Heart left ventricle (tissue), 16 donors: ENCODE data around the gene CKB. TPM values are rescaled to one million over a fixed set of nuclear protein-coding genes. Genes with fewer than 3 reads are reported as not detected.

Experiments used
- ATAC-seq, 4 donors: fragments of 200-7000 bp; cut with Tn5 transposase; one replicate each; pipeline ENCODE4 v1.9.1; 2020 to 2022; ENCODE audit warnings: moderate library complexity in 4 of 4, mild to moderate bottlenecking in 3 of 4, moderate number of reproducible peaks in 1 of 4
- DNase-seq, 5 donors: peaks; one replicate each; pipeline ENCODE4 v3.0.0-alpha.2; 2020
- H3K27ac ChIP-seq, 12 donors: fragments of 200-600 bp; sonication (generic) in 4 of 12; one replicate each; pipeline versions ENCODE4 v1.5.0 to v1.8.0; 2016 to 2022; ENCODE audit warnings: mild to moderate bottlenecking in 2 of 12
- H3K27me3 ChIP-seq, 9 donors: fragments of 200-600 bp; sonication (generic) in 2 of 9; one replicate each; pipeline versions ENCODE4 v1.5.1 to v1.8.0; 2016 to 2022; ENCODE audit warnings: mild to moderate bottlenecking in 3 of 9
- H3K36me3 ChIP-seq, 9 donors: fragments of 200-600 bp; sonication (generic) in 2 of 9; one replicate each; pipeline versions ENCODE4 v1.5.0 to v1.8.0; 2018 to 2022; ENCODE audit warnings: mild to moderate bottlenecking in 2 of 9
- H3K4me1 ChIP-seq, 12 donors: fragments of 200-600 bp; sonication (generic) in 4 of 12; one replicate each; pipeline versions ENCODE4 v1.5.0 to v1.8.0; 2016 to 2022; ENCODE audit warnings: mild to moderate bottlenecking in 3 of 12
- H3K4me3 ChIP-seq, 12 donors: fragments of 200-600 bp; sonication (generic) in 4 of 12; one replicate each; pipeline versions ENCODE4 v1.5.0 to v1.8.0; 2017 to 2022; ENCODE audit warnings: mild to moderate bottlenecking in 9 of 12, moderate library complexity in 4 of 12
- H3K9me3 ChIP-seq, 12 donors: fragments of 200-600 bp; sonication (generic) in 4 of 12; one replicate each; pipeline versions ENCODE4 v1.5.0 to v1.8.0; 2016 to 2022; ENCODE audit warnings: mild to moderate bottlenecking in 1 of 12
- POLR2A ChIP-seq, 2 donors: fragments of 450-650 bp; IDR thresholded peaks; one replicate each; pipeline ENCODE4 v1.6.1; 2017; ENCODE audit warnings: antibody characterized with exemption in 2 of 2, mild to moderate bottlenecking in 2 of 2, moderate library complexity in 2 of 2
- WGBS, 4 donors: extraction: QIAGEN DNeasy Blood & Tissue Kit in 2 of 4; methylation state at CpG; one replicate each; pipeline versions ENCODE4 v1.1.5 to v1.1.7; 2013 to 2018; 5-methylcytosine and 5-hydroxymethylcytosine counted together
- intact Hi-C, 10 donors: fragments of 100-400 bp; cut with DNase I; formaldehyde crosslinking; loops; one replicate each; pipeline versions ENCODE4 v1.11.1 to v1.14.2; 2022
- polyA plus RNA-seq, 2 donors: library from polyadenylated mRNA; stranded (reverse); fragments of 200-250 nt; gene quantifications; one replicate each; pipeline ENCODE4 v1.2.3, GENCODE V29; 2013
- total RNA-seq, 9 donors: library from RNA; depleted of rRNA in 2 of 9; stranded (reverse); fragments of >200 nt in 2 of 9; fragmentation: NEBNext Ultra II Directional in 3 of 9; extraction: Animal tissue kit (Norgen Biotek cat#: 25700) in 3 of 9; gene quantifications; one replicate each; pipeline versions ENCODE4 v1.1.0 to v1.2.4, GENCODE V29; 2016 to 2023
- TF ChIP-seq, protein P1 (sequence below), 12 donors: fragments of 200-600 bp; sonication (generic) in 4 of 12; IDR thresholded peaks; one replicate each; pipeline versions ENCODE4 v1.5.0 to v1.8.0; 2018 to 2022; ENCODE audit warnings: antibody characterized with exemption in 12 of 12, mild to moderate bottlenecking in 5 of 12
- donor health status: ischemic (EF 13 %, LVEDD 7.1; RV severe dilation, severe dysfunction).
- donor health status: healthy with polysubstance abuse.
- donor health status: DM: no; HTN: yes; CAD: no.
- donor health status: DM: no; HTN: no; CAD: no.
- donor health status: ischemic (EF 25% LVEDD 6.9; RV normal size, moderate dysfunction).
- donor health status: ischemic (EF 25% LVEDD 5.7; RV mildly dilated, moderate dysfunction).
- donor health status: healthy.
- donor health status: DM: yes; HTN: yes; CAD: no.
- donor health status: ischemic (EF 35%, LVEDD 5.7; RV mildly dilated, moderate dysfunction).
- donor health status: nonischemic (EF 11% LVEDD 7.7; RV severe dilation, severe dysfunction).
- donor health status: DM: yes; HTN: yes; CAD: no.
- donor health status: PGD.
- donor health status: ischemic (EF 29% LVEDD 5.4; RV normal size, mild dysfunction).
- donor health status: nonischemic (EF 23%, LVEDD 6.1; RV moderate dilation, normal function).

The CKB gene
- total and polyA plus RNA-seq, 11 donors: 203 to 1,105 (median 529) TPM

DNA sequence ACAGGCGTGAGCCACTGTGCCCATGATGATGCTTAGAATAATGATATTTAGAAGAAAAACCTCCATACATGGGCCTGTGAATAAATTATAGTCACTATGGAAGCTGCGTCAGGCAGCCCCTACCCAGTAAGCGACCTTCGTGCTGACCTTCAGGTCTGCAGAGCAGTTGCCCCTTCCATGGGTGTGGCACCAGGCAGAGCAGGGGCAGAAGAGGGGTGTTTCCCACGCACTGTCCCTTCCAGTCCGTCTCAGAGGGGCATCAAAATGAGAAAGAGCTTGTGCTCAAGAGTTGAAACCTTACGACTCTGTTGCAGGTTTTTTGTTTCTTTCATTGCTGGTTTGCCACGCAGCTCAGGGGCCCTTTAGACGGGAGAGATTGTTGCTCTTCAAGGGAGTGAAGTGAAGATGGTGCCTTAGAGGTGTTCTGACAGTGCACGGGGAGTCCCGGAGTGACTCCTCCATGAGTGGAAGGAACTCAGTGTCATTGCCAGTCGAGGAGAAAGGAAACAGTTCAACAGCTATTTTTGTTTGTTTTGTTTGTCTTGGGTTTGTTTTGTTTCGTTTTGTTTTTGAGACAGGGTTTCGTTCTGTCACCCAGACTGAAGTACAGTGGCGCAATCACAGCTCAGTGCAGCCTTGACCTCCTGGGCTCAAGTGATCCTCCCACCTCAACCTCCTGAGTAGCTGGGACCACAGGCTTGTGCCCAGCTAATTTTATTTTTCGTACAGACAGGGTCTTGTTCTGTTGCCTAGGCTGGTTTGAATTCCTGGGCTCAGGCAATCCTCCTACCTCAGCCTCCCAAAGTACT is 13.9 kb downstream of the CKB start:
- no peaks in the 10 kb centered on the region for H3K9me3 ChIP-seq
- ATAC-seq (no peak), DNase-seq (no peak)
- H3K4me3 ChIP-seq: no peak overlapping the region
- no peaks in the 10 kb centered on the region for H3K27me3 ChIP-seq
- peaks cover 0 to 21% (median 9%) of the 10 kb centered on the region in 12 donors for H3K4me1 ChIP-seq
- intact Hi-C loops: no loop called here
- TF ChIP-seq, protein P1, sequence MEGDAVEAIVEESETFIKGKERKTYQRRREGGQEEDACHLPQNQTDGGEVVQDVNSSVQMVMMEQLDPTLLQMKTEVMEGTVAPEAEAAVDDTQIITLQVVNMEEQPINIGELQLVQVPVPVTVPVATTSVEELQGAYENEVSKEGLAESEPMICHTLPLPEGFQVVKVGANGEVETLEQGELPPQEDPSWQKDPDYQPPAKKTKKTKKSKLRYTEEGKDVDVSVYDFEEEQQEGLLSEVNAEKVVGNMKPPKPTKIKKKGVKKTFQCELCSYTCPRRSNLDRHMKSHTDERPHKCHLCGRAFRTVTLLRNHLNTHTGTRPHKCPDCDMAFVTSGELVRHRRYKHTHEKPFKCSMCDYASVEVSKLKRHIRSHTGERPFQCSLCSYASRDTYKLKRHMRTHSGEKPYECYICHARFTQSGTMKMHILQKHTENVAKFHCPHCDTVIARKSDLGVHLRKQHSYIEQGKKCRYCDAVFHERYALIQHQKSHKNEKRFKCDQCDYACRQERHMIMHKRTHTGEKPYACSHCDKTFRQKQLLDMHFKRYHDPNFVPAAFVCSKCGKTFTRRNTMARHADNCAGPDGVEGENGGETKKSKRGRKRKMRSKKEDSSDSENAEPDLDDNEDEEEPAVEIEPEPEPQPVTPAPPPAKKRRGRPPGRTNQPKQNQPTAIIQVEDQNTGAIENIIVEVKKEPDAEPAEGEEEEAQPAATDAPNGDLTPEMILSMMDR (IDR thresholded peaks at IDR 0.05): no peak
- TF ChIP-seq POLR2A (IDR thresholded peaks at IDR 0.05): no peak
- 81 to 87% (median 86%) methylated on average over 16 of the region's 16 CpGs for WGBS, 4 donors
- peaks cover 0 to 78% (median 62%) of the 10 kb centered on the region in 9 donors for H3K36me3 ChIP-seq
- H3K27ac ChIP-seq: no peak overlapping the region

DNA sequence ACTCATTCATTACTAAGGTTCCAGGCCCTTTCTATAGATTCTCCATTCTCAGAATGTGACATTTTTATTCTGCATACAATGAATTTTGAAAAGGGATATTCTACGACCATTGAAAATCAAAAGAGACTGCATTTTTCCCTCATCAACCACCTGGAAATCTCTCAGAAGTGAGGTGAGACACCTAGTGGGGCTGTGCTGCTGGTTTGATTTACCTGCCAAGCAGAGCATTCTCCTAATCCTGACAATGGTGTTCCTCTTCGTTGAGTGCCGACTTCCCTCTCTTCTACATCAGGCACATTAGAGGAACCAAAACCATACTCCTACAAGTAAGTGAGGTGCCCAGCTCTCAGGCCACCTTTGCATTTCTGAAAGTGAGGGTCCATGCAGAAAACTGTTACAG is 14.9 kb downstream of the CKB start:
- Histone ChIP-seq H3K9me3 (no peaks in the 10 kb centered on the region), H3K27me3 (no peaks in the 10 kb centered on the region), H3K27ac (no peak overlapping the region), H3K4me3 (no peak overlapping the region), H3K4me1 (peaks cover 0 to 12% (median 4%) of the 10 kb centered on the region in 12 donors), H3K36me3 (peaks cover 2 to 84% (median 72%) of the 10 kb centered on the region in 9 donors)
- 79 to 86% (median 82%) methylated on average over 3 of the region's 3 CpGs for WGBS, 4 donors
- TF ChIP-seq, protein P1 (IDR thresholded peaks at IDR 0.05): no peak
- TF ChIP-seq POLR2A (IDR thresholded peaks at IDR 0.05): no peak
- DNase-seq (no peak), ATAC-seq (no peak)
- intact Hi-C loops: no loop called here

DNA sequence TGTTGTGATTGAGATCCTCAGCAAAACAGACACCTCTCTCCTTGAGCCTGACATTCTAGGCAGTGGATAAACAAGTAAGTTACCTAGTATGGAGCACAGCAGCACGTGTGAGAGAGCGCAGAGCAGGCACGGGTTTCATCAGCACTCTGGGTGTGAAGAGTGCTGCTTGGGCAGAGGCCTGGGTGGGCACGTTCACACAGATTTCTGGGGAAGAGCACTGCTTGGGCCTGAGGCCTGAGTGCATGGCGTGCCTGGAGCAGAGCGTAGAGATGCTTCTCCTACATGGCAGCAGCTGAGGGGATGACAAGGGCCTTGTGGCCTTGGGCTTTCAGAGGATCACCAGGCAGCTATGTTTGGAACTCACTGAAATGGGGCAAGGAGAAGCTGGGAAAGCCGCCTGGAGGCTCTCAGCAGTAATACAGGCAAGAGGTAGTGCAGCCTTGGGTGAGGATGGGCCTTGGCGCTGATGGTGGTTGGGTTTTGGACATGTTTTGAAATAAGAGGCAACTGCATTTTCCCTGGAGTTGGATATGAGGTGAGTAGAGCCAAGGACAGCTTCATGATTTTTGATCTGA is 17.6 kb downstream of the CKB start:
- peaks cover 2 to 92% (median 80%) of the 10 kb centered on the region in 9 donors for H3K36me3 ChIP-seq
- H3K9me3 ChIP-seq: no peaks in the 10 kb centered on the region
- no peaks in the 10 kb centered on the region for H3K27me3 ChIP-seq
- no peak overlapping the region for H3K4me3 ChIP-seq
- ATAC-seq (no peak), DNase-seq (no peak)
- H3K4me1 ChIP-seq: peaks cover 0 to 11% (median 6%) of the 10 kb centered on the region in 12 donors
- intact Hi-C loops: loop anchor here in 5 of 10 donors (5.0 kb wide), 1 partner anchor 42 kb away; no protein-coding TSS in a partner anchor
- TF ChIP-seq POLR2A (IDR thresholded peaks at IDR 0.05): no peak
- TF ChIP-seq, protein P1 (IDR thresholded peaks at IDR 0.05): no peak
- 77 to 80% (median 79%) methylated on average over 8 of the region's 8 CpGs for WGBS, 4 donors
- no peak overlapping the region for H3K27ac ChIP-seq

DNA sequence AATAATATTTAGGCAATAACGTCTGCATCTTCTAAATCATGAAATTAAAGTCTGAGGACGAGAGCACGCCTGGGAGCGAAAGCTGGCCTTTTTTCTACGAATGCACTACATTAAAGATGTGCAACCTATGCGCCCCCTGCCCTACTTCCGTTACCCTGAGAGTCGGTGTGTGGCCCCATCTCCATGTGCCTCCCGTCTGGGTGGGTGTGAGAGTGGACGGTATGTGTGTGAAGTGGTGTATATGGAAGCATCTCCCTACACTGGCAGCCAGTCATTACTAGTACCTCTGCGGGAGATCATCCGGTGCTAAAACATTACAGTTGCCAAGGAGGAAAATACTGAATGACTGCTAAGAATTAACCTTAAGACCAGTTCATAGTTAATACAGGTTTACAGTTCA is 19.3 kb downstream of the CKB start:
- ATAC-seq (no peak), DNase-seq (peak in 1 of 5 donors; percentile 18)
- intact Hi-C loops: loop anchor here in 5 of 10 donors (5.0 kb wide), 1 partner anchor 44 kb away; no protein-coding TSS in a partner anchor
- Histone ChIP-seq H3K4me1 (peaks cover 0 to 15% (median 9%) of the 10 kb centered on the region in 12 donors), H3K27me3 (no peaks in the 10 kb centered on the region), H3K9me3 (no peaks in the 10 kb centered on the region), H3K4me3 (no peak overlapping the region), H3K27ac (no peak overlapping the region), H3K36me3 (peaks cover 2 to 92% (median 80%) of the 10 kb centered on the region in 9 donors)
- 94 to 95% (median 94%) methylated on average over 12 of the region's 12 CpGs for WGBS, 4 donors
- TF ChIP-seq, protein P1 (IDR thresholded peaks at IDR 0.05): no peak
- no peak for TF ChIP-seq POLR2A (IDR thresholded peaks at IDR 0.05)
